AG04449 (cell line): ENCODE data around the gene SPSB1.

ENCODE experiments used
- CTCF ChIA-PET: fragments of 350-600 bp; formaldehyde crosslinking; extraction: SDS; loops from one replicate; lab custom pipeline; 2021; ENCODE audit warnings: antibody characterized with exemption; lab: Yijun Ruan, JAX
- POLR2A ChIA-PET: fragments of 400-600, 350-600 bp; formaldehyde crosslinking; extraction: SDS; loops from one replicate; lab custom pipeline; 2020; ENCODE audit warnings: antibody characterized with exemption, inconsistent platforms; lab: Yijun Ruan, JAX
- DNase-seq: peaks from one replicate; pipeline ENCODE4 v3.0.0-alpha.2; 2010; ENCODE audit warnings: low read depth, low spot score
- H3K4me3 ChIP-seq: 2 replicates; pipeline ENCODE4 v1.5.1; 2011; ENCODE audit warnings: low read depth, mild to moderate bottlenecking, control low read depth, low read length
- CTCF ChIP-seq: IDR thresholded peaks from one replicate; pipeline ENCODE4 v1.5.1; 2011; ENCODE audit warnings: mild to moderate bottlenecking, moderate library complexity, low read length, control low read depth, inconsistent platforms; ENCODE audit not compliant: insufficient read depth; ENCODE audit errors: missing control alignments

Gene SPSB1

GRCh38 chr1:9256332-9256731, 36.4 kb upstream of the SPSB1 start:
- no peak for DNase-seq
- TF ChIP-seq CTCF, result no peak
- H3K4me3 ChIP-seq, result no peak overlapping the region
- ChIA-PET POLR2A (no interaction called here), CTCF (interaction anchor here (0.7 to 7.8 kb wide), 6 partner anchors 11 to 262 kb away, joined by 3 to 90 read pairs (median 4); no protein-coding TSS in a partner anchor)

- DNase-seq, result no peak
- POLR2A ChIA-PET, result no interaction called here
- no peak overlapping the region for H3K4me3 ChIP-seq
- CTCF ChIA-PET, result interaction anchor here (1.0 to 3.5 kb wide), 3 partner anchors 8 to 233 kb away, joined by 3 to 19 read pairs (median 6); no protein-coding TSS in a partner anchor
- no peak for TF ChIP-seq CTCF
These were observed 34.8 kb upstream of the SPSB1 start for GRCh38 chr1:9257851-9258250.

GRCh38 chr1:9258629-9259028, 34.1 kb upstream of the SPSB1 start:
- POLR2A ChIA-PET, result no interaction called here
- CTCF ChIA-PET, result interaction anchor here (1.0 to 3.5 kb wide), 2 partner anchors 9 kb away, joined by 3 to 19 read pairs; no protein-coding TSS in a partner anchor
- TF ChIP-seq CTCF, result no peak
- no peak for DNase-seq
- H3K4me3 ChIP-seq, result no peak overlapping the region

GRCh38 chr1:9260059-9260766, 32.5 kb upstream of the SPSB1 start:
- TF ChIP-seq CTCF, result no peak
- ChIA-PET CTCF (interaction anchor here (0.6 to 3.5 kb wide), 2 partner anchors 7 to 10 kb away, joined by 3 to 19 read pairs; no protein-coding TSS in a partner anchor), POLR2A (no interaction called here)
- H3K4me3 ChIP-seq, result no peak overlapping the region
- no peak for DNase-seq

GRCh38 chr1:9261496-9261895, 31.2 kb upstream of the SPSB1 start:
- no peak for DNase-seq
- POLR2A ChIA-PET, result no interaction called here
- CTCF ChIA-PET, result interaction anchor here (1.0 to 1.9 kb wide), 4 partner anchors 11 to 327 kb away, joined by 3 to 6 read pairs (median 5); partner anchors contain the start of gene TMEM201
- H3K4me3 ChIP-seq, result no peak overlapping the region
- TF ChIP-seq CTCF, result no peak

- ChIA-PET POLR2A (no interaction called here), CTCF (interaction anchor here (1.0 to 1.9 kb wide), 4 partner anchors 12 to 326 kb away, joined by 3 to 6 read pairs (median 5); partner anchors contain the start of gene TMEM201)
- no peak overlapping the region for H3K4me3 ChIP-seq
- no peak for DNase-seq
- TF ChIP-seq CTCF, result no peak
These were observed 30.4 kb upstream of the SPSB1 start for GRCh38 chr1:9262096-9262986.
